Measurements from ENCODE around the gene ZNF318. TPM values are rescaled to one million over a fixed set of nuclear protein-coding genes. Genes with fewer than 3 reads are reported as not detected.

Gene ZNF318
- total RNA-seq, 1 experiment from 2014 or later: 17.1 TPM

- Histone ChIP-seq H4K20me1 (ENCODE audit: insufficient read depth) (no peaks in the 10 kb centered on the region), H3K79me2 (ENCODE audit: low read depth) (no peaks in the 10 kb centered on the region), H3F3A (ENCODE audit: insufficient read depth, low read depth) (no peaks in the 10 kb centered on the region), H2AFZ (no peak overlapping the region), H3K4me3 (no peak overlapping the region), H3K4me1 (replicated peaks; ENCODE audit: insufficient read depth) (no peaks in the 10 kb centered on the region), H3K9me3 (ENCODE audit: insufficient read depth, low read depth) (no peaks in the 10 kb centered on the region), H3K36me3 (ENCODE audit: low read depth) (peaks cover 7% of the 10 kb centered on the region; the same call in 1 of the 2 replicates), H3K27ac (no peak overlapping the region), H3K4me2 (no peak overlapping the region), H3K9me2 (ENCODE audit: insufficient read depth) (no peaks in the 10 kb centered on the region), H3K27me3 (ENCODE audit: insufficient read depth, low read depth) (no peaks in the 10 kb centered on the region)
- intact Hi-C loops (cut with micrococcal nuclease; ENCODE audit: unreplicated experiment): no loop called here
- DNase-seq: no peak
- ChIA-PET CTCF (no interaction called here), POLR2A (ENCODE audit: unreplicated experiment) (no interaction called here)
- BruUV-seq (replicated peaks): no TSS peak
- TF ChIP-seq EZH2 (IDR thresholded peaks at IDR 0.05; ENCODE audit: low read depth) (no peak), CTCF (conservative IDR thresholded peaks at IDR 0.05) (no peak)
Observed at GRCh38 chr6:43338243-43338642, 31.2 kb downstream of the ZNF318 start.

- ChIA-PET CTCF (no interaction called here), POLR2A (ENCODE audit: unreplicated experiment) (no interaction called here)
- Histone ChIP-seq H2AFZ (no peak overlapping the region), H3K27me3 (ENCODE audit: insufficient read depth, low read depth) (no peaks in the 10 kb centered on the region), H3K4me1 (replicated peaks; ENCODE audit: insufficient read depth) (no peaks in the 10 kb centered on the region), H3K4me2 (no peak overlapping the region), H3K4me3 (no peak overlapping the region), H4K20me1 (ENCODE audit: insufficient read depth) (no peaks in the 10 kb centered on the region), H3K36me3 (ENCODE audit: low read depth) (peaks cover 7% of the 10 kb centered on the region; the same call in 1 of the 2 replicates), H3K79me2 (ENCODE audit: low read depth) (no peaks in the 10 kb centered on the region), H3K27ac (no peak overlapping the region), H3F3A (ENCODE audit: insufficient read depth, low read depth) (no peaks in the 10 kb centered on the region), H3K9me3 (ENCODE audit: insufficient read depth, low read depth) (no peaks in the 10 kb centered on the region), H3K9me2 (ENCODE audit: insufficient read depth) (no peaks in the 10 kb centered on the region)
- intact Hi-C loops (cut with micrococcal nuclease; ENCODE audit: unreplicated experiment): no loop called here
- TF ChIP-seq CTCF (conservative IDR thresholded peaks at IDR 0.05): no peak
- no peak for TF ChIP-seq EZH2 (IDR thresholded peaks at IDR 0.05; ENCODE audit: low read depth)
- BruUV-seq (replicated peaks): no TSS peak
- no peak for DNase-seq
Observed at GRCh38 chr6:43336382-43336781, 33.1 kb downstream of the ZNF318 start.

GRCh38 chr6:43335469-43335868 is 34.0 kb downstream of the ZNF318 start:
- Histone ChIP-seq H3K4me1 (replicated peaks; ENCODE audit: insufficient read depth) (no peaks in the 10 kb centered on the region), H3K36me3 (ENCODE audit: low read depth) (peaks cover 4% of the 10 kb centered on the region; the same call in 1 of the 2 replicates), H4K20me1 (ENCODE audit: insufficient read depth) (no peaks in the 10 kb centered on the region), H3K4me2 (no peak overlapping the region), H2AFZ (no peak overlapping the region), H3K9me2 (ENCODE audit: insufficient read depth) (no peaks in the 10 kb centered on the region), H3K27ac (no peak overlapping the region), H3K9me3 (ENCODE audit: insufficient read depth, low read depth) (no peaks in the 10 kb centered on the region), H3K79me2 (ENCODE audit: low read depth) (no peaks in the 10 kb centered on the region), H3F3A (ENCODE audit: insufficient read depth, low read depth) (no peaks in the 10 kb centered on the region), H3K27me3 (ENCODE audit: insufficient read depth, low read depth) (no peaks in the 10 kb centered on the region), H3K4me3 (no peak overlapping the region)
- TF ChIP-seq EZH2 (IDR thresholded peaks at IDR 0.05; ENCODE audit: low read depth) (no peak), CTCF (conservative IDR thresholded peaks at IDR 0.05) (no peak)
- BruUV-seq (replicated peaks): no TSS peak
- DNase-seq: no peak
- CTCF ChIA-PET: interaction anchor here (1.9 kb wide), 1 partner anchor 73 kb away, joined by 5 read pairs; no protein-coding TSS in a partner anchor
- POLR2A ChIA-PET (ENCODE audit: unreplicated experiment): no interaction called here
- intact Hi-C loops (cut with micrococcal nuclease; ENCODE audit: unreplicated experiment): no loop called here

Data from PC-9 (cell line).